Fibroblast of lung (primary cell): ENCODE data around the gene FAF2.

ENCODE experiments used
- EZH2 ChIP-seq: IDR thresholded peaks from 2 replicates; pipeline ENCODE4 v1.5.1; 2012; ENCODE audit warnings: low read length, control low read depth, mild to moderate bottlenecking; ENCODE audit errors: missing control alignments
- TF ChIP-seq, protein P1 (sequence below), 2 donors: IDR thresholded peaks in 1 of 2; conservative IDR thresholded peaks in 1 of 2; 1 replicate in 1 of 2; 2 replicates in 1 of 2; pipeline ENCODE4 v1.5.1; 2011 to 2012; ENCODE audit warnings: low read length in 2 of 2, control low read depth in 1 of 2, inconsistent platforms in 1 of 2, low read depth in 1 of 2, mild to moderate bottlenecking in 1 of 2

DNA sequence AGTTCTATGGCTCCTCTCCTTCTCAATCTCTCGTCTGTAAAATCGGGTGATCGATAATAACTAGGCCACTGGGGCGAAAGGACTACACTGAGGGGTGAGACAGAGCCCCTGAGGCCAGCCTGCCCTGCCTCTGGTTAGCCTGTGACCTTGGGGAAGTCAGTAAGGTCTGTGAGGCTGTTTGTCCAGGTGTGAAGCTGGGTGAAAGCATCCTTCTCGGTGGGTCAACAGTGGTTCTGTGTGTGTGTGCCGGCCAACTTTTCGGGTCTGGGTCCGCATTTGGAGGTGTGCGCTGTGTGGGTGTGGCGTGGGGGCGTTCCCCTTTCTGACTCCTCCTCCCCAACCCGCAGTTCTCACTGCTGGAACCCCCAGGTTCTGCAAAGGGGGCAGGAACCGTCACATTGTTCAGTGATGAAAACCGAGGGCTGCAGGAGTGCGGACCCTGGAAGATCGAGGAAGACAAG is 94.0 kb downstream of the FAF2 start:
- TF ChIP-seq, protein P1, sequence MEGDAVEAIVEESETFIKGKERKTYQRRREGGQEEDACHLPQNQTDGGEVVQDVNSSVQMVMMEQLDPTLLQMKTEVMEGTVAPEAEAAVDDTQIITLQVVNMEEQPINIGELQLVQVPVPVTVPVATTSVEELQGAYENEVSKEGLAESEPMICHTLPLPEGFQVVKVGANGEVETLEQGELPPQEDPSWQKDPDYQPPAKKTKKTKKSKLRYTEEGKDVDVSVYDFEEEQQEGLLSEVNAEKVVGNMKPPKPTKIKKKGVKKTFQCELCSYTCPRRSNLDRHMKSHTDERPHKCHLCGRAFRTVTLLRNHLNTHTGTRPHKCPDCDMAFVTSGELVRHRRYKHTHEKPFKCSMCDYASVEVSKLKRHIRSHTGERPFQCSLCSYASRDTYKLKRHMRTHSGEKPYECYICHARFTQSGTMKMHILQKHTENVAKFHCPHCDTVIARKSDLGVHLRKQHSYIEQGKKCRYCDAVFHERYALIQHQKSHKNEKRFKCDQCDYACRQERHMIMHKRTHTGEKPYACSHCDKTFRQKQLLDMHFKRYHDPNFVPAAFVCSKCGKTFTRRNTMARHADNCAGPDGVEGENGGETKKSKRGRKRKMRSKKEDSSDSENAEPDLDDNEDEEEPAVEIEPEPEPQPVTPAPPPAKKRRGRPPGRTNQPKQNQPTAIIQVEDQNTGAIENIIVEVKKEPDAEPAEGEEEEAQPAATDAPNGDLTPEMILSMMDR (conservative IDR thresholded peaks at IDR 0.05 in 1 of 2, IDR thresholded peaks at IDR 0.05 in 1 of 2; ENCODE audit: low read depth in 1 of 2, low read length in 2 of 2) = no peak
- TF ChIP-seq EZH2 = no peak
